ENCODE results near the gene LRCH1.

DNA sequence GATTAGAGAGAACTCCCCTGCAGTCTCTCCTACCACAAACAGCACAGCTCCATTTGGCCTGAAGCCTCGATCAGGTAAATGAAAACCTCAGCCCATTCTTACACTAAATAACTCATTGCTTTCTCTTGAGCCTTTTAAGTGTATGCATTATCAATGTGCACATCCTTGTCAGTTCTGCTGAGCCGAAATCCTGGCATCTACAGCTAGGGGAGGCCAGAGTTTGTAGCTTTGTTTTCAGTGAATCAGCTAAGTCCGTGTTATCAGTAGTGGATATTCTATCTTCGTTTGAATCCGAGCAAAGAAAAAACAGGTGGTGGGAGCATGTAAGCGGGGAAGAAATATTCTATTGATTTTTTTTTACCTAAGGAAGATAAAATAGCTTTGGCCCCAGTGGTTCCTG, 159.6 kb downstream of the LRCH1 start:
- TF ChIP-seq, protein P1, sequence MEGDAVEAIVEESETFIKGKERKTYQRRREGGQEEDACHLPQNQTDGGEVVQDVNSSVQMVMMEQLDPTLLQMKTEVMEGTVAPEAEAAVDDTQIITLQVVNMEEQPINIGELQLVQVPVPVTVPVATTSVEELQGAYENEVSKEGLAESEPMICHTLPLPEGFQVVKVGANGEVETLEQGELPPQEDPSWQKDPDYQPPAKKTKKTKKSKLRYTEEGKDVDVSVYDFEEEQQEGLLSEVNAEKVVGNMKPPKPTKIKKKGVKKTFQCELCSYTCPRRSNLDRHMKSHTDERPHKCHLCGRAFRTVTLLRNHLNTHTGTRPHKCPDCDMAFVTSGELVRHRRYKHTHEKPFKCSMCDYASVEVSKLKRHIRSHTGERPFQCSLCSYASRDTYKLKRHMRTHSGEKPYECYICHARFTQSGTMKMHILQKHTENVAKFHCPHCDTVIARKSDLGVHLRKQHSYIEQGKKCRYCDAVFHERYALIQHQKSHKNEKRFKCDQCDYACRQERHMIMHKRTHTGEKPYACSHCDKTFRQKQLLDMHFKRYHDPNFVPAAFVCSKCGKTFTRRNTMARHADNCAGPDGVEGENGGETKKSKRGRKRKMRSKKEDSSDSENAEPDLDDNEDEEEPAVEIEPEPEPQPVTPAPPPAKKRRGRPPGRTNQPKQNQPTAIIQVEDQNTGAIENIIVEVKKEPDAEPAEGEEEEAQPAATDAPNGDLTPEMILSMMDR (IDR thresholded peaks at IDR 0.05), result no peak
- no peak for TF ChIP-seq POLR2A (IDR thresholded peaks at IDR 0.05)
